Stimulated activated CD8-positive, alpha-beta memory T cell treated with anti-CD3 and anti-CD28 coated beads, Interleukin-7, amount 100 ng/mL, for 48 hours (primary cell): ENCODE results near the gene ADAM17.

ENCODE experiments used
- DNase-seq, 2 donors: peaks; one replicate each; pipeline ENCODE4 v3.0.0-alpha.2; 2020; ENCODE audit warnings: low read depth in 1 of 2; ENCODE audit errors: extremely low read depth in 1 of 2

ADAM17 gene

DNA sequence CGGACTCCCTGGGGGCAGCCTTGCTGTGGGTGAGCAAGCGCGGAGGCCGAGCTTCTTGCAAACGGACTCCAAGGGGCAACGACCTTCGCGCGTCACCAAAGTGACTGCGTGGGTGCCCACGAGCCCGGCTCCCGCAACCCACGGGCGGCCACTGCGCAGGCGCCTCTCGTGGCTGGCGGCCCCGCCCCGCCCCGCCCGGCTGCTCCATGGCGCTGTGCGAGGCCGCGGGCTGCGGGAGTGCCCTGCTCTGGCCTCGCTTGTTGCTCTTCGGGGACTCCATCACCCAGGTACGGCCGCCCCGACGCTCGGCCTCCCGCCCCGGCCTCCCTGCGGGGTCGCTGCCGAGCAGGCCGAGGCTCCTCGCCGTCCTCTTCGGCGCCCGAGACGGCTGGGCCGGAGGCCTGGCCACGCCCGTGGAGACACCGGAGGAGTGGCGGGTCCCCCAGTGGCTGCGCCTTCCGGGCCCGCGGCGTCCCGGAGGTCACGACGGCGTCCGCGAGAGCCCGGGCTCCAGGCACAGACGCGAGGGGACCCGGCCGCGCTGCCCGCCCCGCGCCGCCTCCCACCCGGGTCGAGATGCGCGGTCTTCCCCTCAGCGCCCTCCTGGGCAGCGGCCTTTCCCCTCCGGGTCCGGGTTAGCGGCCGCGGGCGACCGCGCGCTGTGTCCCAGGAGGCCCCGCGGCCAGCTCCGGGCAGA, 81.1 kb downstream of the ADAM17 start, which contains the start of gene IAH1:
Gene IAH1, plus strand, starts transcription at position 191 of the 697 bp plus-strand sequence. Its CDS starts 16 bp downstream, at position 207.
- peak; percentile 41 to 49 for DNase-seq

DNA sequence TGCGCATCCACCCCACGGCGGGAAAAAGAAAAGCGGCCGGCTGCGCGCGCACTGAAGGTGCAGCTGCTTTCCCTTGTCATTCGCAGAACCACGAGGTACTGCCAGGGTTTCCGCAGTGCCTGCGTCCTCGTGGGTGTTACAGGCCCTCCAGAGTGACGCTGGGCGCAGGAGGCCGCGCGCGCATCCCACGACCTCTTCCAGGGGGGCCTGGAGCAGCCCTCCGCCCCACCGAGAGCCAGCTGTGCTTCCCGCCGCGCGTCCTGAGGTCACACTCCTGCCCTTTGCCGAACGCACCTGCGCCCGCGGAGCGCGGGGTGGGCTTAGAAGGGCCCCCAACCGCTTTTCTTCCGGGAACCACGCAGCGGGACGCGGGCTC, 81.7 kb downstream of the ADAM17 start:
- peak; percentile 30 to 48 for DNase-seq

- DNase-seq = peak in 1 of 2 donors; percentile 4
Observed at GRCh38 chr2:9473308-9473984, 82.2 kb downstream of the ADAM17 start.

DNA sequence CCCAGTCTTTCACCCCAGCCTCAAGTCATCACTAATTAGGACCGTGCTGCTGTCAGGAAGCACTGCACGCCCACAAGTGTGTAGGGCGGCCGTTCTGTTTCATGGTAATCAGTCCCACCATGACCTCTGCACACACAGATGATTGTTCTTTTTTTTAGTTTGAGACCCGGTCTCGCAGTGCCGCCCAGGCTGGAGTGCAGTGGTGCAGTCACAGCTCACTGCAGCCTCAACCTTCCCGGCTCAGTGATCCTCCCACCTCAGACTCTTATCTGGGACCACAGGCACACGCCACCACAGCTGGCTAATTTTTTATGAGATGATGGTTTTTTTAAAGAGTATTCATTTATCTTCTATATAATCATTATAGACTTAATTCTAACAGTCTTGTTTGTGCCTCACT, 83.1 kb downstream of the ADAM17 start:
- DNase-seq = no peak

GRCh38 chr2:9471206-9471605, 84.4 kb downstream of the ADAM17 start:
- no peak for DNase-seq

GRCh38 chr2:9467687-9468086, 87.9 kb downstream of the ADAM17 start:
- no peak for DNase-seq

- DNase-seq = no peak
Observed at GRCh38 chr2:9466147-9466683, 89.4 kb downstream of the ADAM17 start.

- no peak for DNase-seq
Observed at GRCh38 chr2:9465170-9465569, 90.5 kb downstream of the ADAM17 start.

GRCh38 chr2:9463698-9464034, 92.0 kb downstream of the ADAM17 start:
- no peak for DNase-seq

DNA sequence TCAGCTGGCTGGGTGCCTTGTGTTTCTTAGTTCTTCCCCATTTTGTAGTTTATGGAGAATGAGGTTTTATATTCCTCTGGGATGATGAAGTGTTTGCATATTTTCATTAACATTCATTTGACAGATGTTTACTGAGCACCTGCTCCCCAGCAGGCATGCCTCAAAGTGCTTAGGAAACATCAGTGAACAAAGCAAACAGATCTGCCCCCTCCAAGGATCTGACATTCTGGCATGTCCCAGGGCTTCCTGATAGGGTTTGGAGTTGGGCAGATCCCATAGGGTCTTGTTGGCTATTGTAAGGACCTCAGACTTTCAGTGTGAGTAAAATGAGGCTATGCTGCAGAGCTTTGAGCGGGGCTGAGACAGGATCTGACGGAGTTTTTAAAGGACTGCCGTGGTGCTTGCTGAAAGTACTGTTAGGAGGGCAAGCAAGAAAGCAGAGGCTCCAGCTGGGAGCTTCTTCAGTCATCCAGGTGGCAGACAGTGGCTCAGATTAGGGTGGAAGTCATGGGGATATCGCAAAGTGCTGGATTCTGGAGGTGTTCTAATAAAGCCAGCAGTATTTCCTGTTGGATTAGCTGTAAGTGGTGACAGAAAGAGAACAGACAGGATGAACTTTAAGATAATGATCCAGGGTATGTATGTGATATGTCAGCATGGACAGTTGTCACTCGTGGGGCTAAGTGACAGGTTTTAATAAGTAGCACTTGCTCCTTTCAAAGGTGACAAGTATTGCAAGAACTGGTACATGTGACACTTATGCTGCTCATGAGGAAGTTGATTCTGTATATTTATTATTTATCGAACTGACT, 92.5 kb downstream of the ADAM17 start:
- no peak for DNase-seq

- no peak for DNase-seq
Observed at GRCh38 chr2:9462313-9462712, 93.3 kb downstream of the ADAM17 start.

GRCh38 chr2:9461079-9461478, 94.6 kb downstream of the ADAM17 start:
- DNase-seq = no peak

DNA sequence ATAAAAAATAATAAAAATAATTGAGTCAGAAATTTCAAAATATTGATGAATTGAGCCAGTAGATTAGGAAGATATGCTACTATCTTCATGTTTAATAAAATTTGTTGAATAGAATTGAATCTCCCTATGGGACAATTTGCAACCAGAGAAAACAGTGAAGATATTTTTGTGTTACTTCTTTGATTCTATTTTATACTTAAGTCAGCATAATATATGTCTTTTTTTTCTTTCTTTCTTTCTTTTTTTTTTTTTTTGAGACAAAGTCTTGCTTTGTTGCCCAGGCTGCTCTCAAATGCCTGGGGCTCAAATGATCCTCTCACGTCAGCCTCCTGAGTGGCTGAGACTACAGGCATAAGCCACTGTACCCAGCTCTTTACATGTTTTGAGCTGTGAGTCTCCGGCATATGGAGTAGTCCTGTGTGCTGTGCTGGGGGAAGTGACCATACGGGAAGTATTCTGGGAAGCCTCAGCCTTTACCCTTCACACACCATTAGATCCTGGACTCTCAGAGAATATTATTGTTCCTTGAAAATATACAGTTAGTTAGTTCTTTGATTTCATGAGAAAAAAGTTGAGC, 95.1 kb downstream of the ADAM17 start:
- no peak for DNase-seq

GRCh38 chr2:9451231-9451630, 104.4 kb downstream of the ADAM17 start:
- no peak for DNase-seq

DNA sequence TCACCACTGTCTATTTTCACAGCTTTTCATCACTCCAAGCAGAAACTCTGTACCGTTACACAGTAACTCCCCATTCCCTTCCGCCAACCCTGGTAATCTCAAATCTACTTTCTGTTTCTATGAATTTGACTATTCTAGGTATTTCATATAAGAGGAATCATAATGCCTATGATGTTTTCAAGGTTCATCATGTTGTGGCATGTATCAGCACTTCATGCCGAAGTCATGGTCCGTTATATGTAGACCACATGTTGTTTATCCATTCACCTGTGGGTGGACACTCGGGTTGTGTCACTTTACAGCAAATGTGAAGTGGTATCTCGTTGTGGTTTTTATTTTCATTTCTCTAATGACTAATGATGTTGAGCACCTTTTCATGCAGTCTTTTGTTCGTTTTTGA, 110.5 kb downstream of the ADAM17 start:
- DNase-seq = no peak

GRCh38 chr2:9443526-9443925, 112.1 kb downstream of the ADAM17 start:
- DNase-seq = no peak

GRCh38 chr2:9441556-9441955, 114.1 kb downstream of the ADAM17 start:
- no peak for DNase-seq

- no peak for DNase-seq
Observed at GRCh38 chr2:9440058-9440727, 115.4 kb downstream of the ADAM17 start.

DNA sequence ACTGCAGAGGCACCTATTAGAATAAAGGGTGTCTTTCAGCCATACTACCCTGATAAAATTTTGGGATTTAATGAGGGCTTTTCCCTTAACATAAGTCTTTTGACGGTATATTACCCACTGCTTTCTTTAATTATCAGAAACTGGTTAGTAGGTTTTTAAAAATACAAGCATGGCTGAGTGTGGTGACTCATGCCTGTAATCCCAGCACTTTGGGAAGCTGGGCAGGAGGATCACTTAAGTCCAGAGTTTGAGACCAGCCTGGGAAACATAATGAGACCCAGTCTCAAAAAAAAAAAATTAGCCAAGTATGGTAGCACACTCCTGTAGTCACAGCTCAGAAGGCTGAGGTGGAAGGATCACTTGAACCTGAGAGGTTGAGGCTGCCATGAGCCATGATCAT, 116.1 kb downstream of the ADAM17 start:
- no peak for DNase-seq
